Left lung (tissue), 10 donors: ENCODE measurements around the gene TRIM62. TPM values are rescaled to one million over a fixed set of nuclear protein-coding genes. Genes with fewer than 3 reads are reported as not detected.

Source experiments
- ATAC-seq: fragments of 200-7000 bp; cut with Tn5 transposase; one replicate; pipeline ENCODE4 v1.9.1; 2020; ENCODE audit warnings: moderate library complexity
- DNase-seq, 4 donors: peaks; one replicate each; pipeline ENCODE4 v3.0.0-alpha.2; 2013 to 2020
- H3K27ac ChIP-seq, 2 donors: fragments of 200-600 bp; sonication (generic) in 1 of 2; one replicate each; pipeline versions ENCODE4 v1.5.0 to v1.8.0; 2020 to 2021
- H3K27me3 ChIP-seq, 2 donors: fragments of 200-600 bp; sonication (generic) in 1 of 2; one replicate each; pipeline versions ENCODE4 v1.5.0 to v1.8.0; 2020 to 2021
- H3K36me3 ChIP-seq, 2 donors: fragments of 200-600 bp; sonication (generic) in 1 of 2; one replicate each; pipeline versions ENCODE4 v1.5.0 to v1.8.0; 2020 to 2021
- H3K4me1 ChIP-seq, 2 donors: fragments of 200-600 bp; one replicate each; pipeline ENCODE4 v1.8.0; 2021
- H3K4me3 ChIP-seq, 2 donors: fragments of 200-600 bp; sonication (generic) in 1 of 2; one replicate each; pipeline versions ENCODE4 v1.5.0 to v1.8.0; 2020 to 2021; ENCODE audit warnings: mild to moderate bottlenecking in 1 of 2
- H3K9me3 ChIP-seq, 2 donors: fragments of 200-600 bp; sonication (generic) in 1 of 2; one replicate each; pipeline versions ENCODE4 v1.5.0 to v1.8.0; 2020 to 2021
- intact Hi-C, 2 donors: fragments of 100-400 bp; cut with DNase I; formaldehyde crosslinking; loops; one replicate each; pipeline versions ENCODE4 v1.11.2 to v1.14.2; 2022
- polyA plus RNA-seq, 6 donors: library from polyadenylated mRNA; unstranded; fragments of 120-200 nt; gene quantifications; one replicate each; pipeline ENCODE4 v1.2.1, GENCODE V29; 2013; ENCODE audit not compliant: insufficient read length in 6 of 6
- total RNA-seq, 2 donors: library from RNA; stranded (reverse); fragmentation: NEBNext Ultra II Directional; extraction: Animal tissue kit (Norgen Biotek cat#: 25700); gene quantifications; one replicate each; pipeline ENCODE4 v1.2.1, GENCODE V29; 2021
- TF ChIP-seq, protein P1 (sequence below), 2 donors: fragments of 200-600 bp; sonication (generic) in 1 of 2; IDR thresholded peaks; one replicate each; pipeline versions ENCODE4 v1.5.0 to v1.8.0; 2021; ENCODE audit warnings: antibody characterized with exemption in 2 of 2
- donor health status: DM: no; HTN: yes; CAD: no.
- donor health status: DM: no; HTN: no; CAD: no.

TRIM62 gene
- total and polyA plus RNA-seq, 8 donors: 4.4 to 6.4 (median 5.9) TPM

DNA sequence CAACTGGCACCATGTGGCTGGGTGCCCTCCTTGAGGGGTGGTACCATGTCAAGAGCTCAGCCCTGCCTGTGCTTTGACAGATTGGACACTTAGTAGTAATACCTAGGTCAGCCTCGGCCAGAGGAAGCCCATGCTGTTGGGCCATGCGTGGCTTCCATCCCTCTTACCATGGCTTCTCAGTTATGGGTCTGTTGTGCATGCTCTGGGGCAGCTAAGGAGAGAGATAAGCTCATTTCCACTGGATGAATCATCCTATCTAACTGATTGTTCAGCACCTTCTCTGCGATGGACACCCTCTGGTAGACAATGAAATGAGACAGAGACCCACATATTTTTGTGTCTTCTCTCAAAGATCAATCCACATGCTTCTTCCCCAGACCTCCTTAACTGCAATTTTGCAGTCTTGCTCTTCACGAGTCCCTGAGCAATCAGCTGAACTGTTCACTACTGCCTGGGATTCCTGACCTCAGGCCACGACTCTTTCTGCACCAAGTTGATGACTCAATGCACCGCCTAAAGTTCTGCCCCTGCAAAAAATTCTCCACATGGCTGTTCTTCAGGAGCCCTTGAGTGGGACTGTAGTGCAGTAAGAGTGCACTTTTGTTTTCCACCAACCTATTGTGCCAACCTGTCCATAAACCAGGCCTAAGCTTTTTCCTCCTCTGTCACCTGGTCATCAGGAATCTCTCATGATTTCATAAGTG, 6.9 kb upstream of the TRIM62 start:
- TF ChIP-seq, protein P1, sequence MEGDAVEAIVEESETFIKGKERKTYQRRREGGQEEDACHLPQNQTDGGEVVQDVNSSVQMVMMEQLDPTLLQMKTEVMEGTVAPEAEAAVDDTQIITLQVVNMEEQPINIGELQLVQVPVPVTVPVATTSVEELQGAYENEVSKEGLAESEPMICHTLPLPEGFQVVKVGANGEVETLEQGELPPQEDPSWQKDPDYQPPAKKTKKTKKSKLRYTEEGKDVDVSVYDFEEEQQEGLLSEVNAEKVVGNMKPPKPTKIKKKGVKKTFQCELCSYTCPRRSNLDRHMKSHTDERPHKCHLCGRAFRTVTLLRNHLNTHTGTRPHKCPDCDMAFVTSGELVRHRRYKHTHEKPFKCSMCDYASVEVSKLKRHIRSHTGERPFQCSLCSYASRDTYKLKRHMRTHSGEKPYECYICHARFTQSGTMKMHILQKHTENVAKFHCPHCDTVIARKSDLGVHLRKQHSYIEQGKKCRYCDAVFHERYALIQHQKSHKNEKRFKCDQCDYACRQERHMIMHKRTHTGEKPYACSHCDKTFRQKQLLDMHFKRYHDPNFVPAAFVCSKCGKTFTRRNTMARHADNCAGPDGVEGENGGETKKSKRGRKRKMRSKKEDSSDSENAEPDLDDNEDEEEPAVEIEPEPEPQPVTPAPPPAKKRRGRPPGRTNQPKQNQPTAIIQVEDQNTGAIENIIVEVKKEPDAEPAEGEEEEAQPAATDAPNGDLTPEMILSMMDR (IDR thresholded peaks at IDR 0.05): no peak
- H3K27ac ChIP-seq: no peak overlapping the region
- DNase-seq (no peak), ATAC-seq (peak; percentile 95)
- no peak overlapping the region for H3K4me3 ChIP-seq
- no peaks in the 10 kb centered on the region for H3K4me1 ChIP-seq
- no peaks in the 10 kb centered on the region for H3K27me3 ChIP-seq
- intact Hi-C loops: no loop called here
- no peaks in the 10 kb centered on the region for H3K36me3 ChIP-seq
- H3K9me3 ChIP-seq: no peaks in the 10 kb centered on the region

DNA sequence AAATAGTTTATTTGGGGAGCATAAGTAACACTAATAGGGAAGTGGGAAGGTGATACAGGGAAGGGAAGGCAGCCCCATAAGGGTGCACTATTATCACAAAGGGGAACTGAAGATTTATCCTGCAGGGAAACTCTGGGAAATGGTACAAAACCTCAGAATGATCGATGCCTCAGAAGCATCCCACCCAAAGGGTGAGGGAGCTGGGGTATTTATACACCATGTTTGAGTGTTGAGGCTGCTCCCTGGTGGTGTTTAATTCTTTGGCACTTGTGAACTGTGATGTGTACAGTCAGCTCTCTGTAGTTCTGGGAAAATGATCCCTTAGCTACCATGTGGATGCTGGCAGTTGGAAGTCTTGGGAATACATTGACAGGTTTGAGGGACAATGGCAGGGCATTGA, 5.1 kb upstream of the TRIM62 start:
- Histone ChIP-seq H3K9me3 (no peaks in the 10 kb centered on the region), H3K36me3 (no peaks in the 10 kb centered on the region), H3K4me1 (peaks cover 0 to 3% of the 10 kb centered on the region in 2 donors), H3K27ac (no peak overlapping the region), H3K27me3 (no peaks in the 10 kb centered on the region), H3K4me3 (no peak overlapping the region)
- intact Hi-C loops: no loop called here
- ATAC-seq (no peak), DNase-seq (no peak)
- TF ChIP-seq, protein P1 (IDR thresholded peaks at IDR 0.05): no peak

DNA sequence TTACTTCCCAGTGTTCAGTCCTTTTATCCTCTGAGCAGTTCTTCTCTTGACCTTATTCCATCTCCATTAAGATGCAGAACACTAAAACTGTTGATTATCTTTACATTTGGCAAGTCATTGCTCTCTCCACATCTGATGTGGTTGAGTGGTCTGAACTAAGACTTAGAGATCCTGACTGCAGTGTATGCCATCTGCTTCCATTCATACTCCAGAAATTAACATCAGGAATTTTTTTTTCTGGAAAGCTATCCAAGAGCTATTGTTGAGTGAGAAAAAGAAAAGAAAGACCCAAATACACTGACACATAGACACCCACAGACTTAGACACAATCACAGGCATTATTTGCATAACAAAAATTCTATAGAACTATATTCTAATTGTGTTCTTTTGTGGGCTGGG, 3.7 kb upstream of the TRIM62 start:
- Histone ChIP-seq H3K27ac (no peak overlapping the region), H3K4me3 (no peak overlapping the region), H3K4me1 (peaks cover under 1 to 12% of the 10 kb centered on the region in 2 donors), H3K9me3 (no peaks in the 10 kb centered on the region), H3K27me3 (no peaks in the 10 kb centered on the region), H3K36me3 (no peaks in the 10 kb centered on the region)
- DNase-seq (no peak), ATAC-seq (no peak)
- TF ChIP-seq, protein P1 (IDR thresholded peaks at IDR 0.05): no peak
- intact Hi-C loops: no loop called here

DNA sequence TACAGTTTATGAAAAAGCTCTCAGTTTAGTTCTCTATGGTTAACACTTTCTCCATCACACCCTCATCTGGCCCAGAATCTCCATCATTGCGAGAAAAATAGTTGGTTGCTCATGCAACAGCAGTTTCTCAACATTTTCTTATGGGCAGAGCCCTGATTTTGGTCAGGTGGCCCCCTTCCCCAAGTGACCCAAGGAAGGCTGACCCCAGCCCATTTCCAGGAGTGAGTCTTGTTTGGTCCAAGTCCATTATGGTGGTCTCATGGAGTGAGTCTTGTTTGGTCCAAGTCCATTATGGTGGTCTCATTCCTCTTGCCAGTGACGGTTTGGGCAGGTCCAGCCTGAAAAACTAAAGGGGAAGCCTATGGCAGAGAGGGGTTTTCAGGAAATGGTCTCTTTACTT, 1.5 kb upstream of the TRIM62 start:
- H3K4me3 ChIP-seq: no peak overlapping the region
- no peaks in the 10 kb centered on the region for H3K36me3 ChIP-seq
- H3K9me3 ChIP-seq: no peaks in the 10 kb centered on the region
- TF ChIP-seq, protein P1 (IDR thresholded peaks at IDR 0.05): no peak
- DNase-seq (no peak), ATAC-seq (no peak)
- peaks cover 3 to 18% of the 10 kb centered on the region in 2 donors for H3K4me1 ChIP-seq
- no peaks in the 10 kb centered on the region for H3K27me3 ChIP-seq
- no peak overlapping the region for H3K27ac ChIP-seq
- intact Hi-C loops: no loop called here

DNA sequence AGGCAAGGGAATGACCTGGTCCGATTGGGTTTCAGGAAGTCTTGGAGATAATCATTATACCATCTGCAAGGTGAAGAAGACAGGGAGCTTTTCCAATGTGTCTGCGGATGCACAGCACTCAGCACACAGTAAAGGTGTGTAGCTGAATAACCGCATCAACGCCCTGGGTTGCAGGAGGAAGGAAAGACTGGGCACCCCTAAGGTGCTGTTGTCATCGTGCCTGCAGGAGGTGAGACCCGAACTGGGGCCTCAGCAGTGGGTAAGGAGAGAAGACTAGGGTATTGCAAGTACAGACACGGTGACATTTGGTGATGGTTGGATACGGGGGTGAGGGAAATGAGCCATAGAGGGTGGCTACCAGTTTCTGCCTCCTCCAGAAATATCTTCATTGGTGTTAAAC, 1.1 kb upstream of the TRIM62 start:
- intact Hi-C loops: no loop called here
- H3K4me1 ChIP-seq: peaks cover 3 to 18% of the 10 kb centered on the region in 2 donors
- no peaks in the 10 kb centered on the region for H3K9me3 ChIP-seq
- no peaks in the 10 kb centered on the region for H3K36me3 ChIP-seq
- no peak overlapping the region for H3K4me3 ChIP-seq
- ATAC-seq (no peak), DNase-seq (no peak)
- no peak overlapping the region for H3K27ac ChIP-seq
- no peaks in the 10 kb centered on the region for H3K27me3 ChIP-seq
- TF ChIP-seq, protein P1 (IDR thresholded peaks at IDR 0.05): no peak
